GM19035 (cell line): ENCODE results near the gene UNC5A.
A peak's percentile ranks its signal among the peaks of the same experiment; 100 is the strongest.

Source experiments
- ATAC-seq: cut with Tn5 transposase; IDR thresholded peaks from one replicate; pipeline ENCODE4 v1.9.1; 2021; ENCODE audit not compliant: unreplicated experiment

UNC5A gene

DNA sequence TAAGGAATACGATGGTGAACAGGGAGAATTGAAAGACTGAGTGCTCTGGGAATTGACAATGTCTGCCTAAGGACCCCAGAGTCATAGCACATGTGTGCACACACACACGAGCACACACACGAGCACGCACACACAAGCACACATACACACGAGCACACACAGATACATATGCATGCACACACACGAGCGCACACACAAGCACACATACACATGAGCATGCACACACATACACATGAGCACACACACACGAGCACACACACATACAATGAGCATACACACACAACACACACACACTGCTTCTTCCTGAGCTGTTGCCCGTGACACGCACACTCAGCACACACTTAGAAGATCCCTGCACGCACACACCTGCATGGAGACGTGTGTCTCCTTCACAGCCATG lies 10.9 kb upstream of the UNC5A start:
- no peak for ATAC-seq

DNA sequence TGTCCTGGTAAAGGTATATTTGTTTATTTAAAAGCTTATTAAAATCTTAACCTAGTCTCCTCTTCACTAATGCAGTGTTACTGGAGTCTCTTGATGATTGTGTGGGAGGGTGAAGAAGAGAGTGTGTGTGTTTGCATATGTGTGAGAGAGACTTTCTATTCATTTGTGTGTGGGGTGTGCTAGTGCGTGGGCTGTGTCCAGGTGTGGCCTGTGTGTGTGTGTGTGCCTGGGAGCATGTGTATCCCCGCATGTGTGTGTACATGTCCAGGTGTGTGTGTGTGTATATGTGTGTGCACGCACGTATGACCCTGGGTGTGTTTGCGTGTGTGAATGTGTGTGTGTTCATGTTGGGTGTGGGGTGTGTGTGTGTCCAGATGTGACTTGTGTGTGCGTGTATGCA lies 10.3 kb upstream of the UNC5A start:
- no peak for ATAC-seq

DNA sequence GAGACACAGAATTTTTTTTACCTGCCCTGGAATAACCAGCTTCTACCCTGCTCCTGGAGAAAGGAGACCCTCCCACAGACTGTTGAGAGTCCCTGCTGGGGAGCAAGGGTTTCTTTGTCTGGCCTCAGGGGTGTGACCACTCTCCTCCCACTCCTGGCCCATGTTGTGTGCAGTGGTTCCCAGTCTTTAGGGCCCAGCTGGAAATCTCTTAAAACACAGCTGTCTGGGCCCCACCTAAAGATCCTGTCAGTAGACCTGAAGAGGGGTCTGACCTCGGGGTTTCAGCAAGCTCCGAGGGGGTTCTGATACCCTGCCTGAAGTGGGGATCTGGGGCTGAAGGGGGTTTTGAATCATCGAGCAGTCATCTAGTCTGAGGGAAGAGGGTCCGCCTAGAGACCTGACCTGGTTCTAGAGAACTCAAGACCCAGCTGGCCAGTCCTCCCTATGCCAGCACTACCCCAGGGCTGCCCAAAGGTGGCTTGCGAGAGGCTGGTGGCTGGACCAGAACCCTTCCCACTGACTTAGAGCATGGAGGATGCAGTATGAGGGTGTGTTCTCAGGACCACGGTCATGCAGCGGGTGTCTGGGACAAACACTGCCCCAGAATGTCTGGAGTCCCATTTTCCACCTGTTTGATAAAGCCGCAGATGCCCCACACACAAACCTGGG lies 8.1 kb upstream of the UNC5A start:
- ATAC-seq: no peak

DNA sequence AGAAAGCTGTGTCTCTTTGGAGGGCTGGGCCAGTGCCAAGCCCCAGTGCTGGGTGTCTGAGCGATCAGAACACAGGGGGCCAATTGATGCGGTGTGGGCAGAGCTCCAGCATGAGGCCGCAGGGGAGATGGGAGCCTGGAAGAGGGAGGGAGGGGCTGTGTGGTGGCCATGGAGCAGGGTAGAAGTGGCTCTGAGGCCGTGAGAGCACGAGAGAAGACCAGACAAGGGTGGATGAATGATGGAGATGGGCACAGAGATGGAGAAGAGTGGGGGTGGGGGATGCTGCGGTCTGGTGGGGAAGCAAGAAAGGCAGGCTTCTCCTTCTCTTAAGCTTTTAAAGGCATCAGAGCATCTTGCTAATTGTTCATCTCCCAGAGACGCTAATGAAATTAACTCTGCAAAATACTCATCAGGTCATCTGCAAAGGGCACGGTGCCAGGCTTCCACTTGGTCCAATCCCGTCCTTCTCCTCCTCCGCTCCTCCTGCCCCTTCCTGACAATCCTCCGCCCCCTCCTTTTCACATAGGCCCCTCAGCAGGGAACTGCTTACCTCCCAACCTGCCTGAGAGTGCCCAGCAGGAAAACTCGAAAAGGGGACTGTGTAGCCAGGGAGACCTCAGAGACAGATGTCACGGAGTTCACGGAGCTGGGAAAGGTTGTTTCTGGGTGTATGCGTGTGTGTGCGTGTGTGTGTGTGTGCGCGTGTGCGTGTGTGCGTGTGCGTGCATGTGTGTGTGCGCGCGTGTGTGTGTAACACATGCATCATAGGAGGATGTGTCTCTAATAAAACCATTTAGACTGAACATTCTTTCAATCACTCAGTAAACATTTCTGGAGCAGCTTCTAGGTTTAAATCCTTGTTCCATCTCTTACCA lies 7.1 kb upstream of the UNC5A start:
- no peak for ATAC-seq

DNA sequence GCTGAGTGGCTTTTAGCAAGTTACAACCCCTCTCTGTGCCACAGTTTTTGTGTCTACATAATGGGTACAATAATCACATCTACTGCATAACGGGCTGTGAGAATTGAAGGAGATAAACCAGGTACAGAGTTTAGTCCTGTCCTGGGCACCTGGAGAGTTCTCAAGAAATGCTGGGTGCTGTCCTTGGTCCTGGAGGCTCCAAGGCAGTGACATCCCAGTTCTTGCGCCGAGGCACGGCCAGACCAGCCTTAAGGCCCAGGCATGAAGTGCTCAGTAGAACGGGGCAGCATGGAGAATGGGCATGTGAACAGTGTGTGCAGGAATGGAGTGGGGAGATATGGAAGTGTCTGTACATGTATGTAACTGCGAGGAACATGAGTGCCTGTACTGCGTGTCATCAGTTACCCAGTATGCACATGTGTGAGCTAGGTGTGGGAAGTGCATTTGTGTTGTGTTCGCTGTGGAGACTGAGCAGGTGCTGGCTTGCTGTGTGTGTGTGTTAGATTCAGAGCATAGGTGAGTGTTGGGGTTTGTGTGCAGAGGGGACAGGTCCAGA lies 6.3 kb upstream of the UNC5A start:
- ATAC-seq: no peak

DNA sequence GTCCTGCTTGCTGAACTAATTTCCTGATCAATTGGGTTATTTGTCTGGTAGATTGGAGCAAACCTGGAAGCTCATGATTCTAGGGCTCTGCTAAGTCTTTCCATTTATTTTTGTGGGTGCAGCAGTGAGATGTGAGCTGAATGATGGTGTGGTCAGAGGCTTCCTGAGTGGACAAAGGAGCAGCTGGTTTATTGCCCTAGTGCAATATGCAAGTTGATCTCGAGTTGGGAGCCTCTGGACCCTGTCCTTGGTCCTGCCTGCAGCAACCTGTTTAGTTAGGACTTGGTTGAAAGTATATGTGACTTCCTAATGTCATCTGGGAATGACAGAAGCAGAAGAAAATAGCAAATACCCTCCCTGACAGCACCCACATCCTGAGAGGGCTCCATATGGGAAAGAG lies 4.2 kb upstream of the UNC5A start:
- ATAC-seq: no peak

DNA sequence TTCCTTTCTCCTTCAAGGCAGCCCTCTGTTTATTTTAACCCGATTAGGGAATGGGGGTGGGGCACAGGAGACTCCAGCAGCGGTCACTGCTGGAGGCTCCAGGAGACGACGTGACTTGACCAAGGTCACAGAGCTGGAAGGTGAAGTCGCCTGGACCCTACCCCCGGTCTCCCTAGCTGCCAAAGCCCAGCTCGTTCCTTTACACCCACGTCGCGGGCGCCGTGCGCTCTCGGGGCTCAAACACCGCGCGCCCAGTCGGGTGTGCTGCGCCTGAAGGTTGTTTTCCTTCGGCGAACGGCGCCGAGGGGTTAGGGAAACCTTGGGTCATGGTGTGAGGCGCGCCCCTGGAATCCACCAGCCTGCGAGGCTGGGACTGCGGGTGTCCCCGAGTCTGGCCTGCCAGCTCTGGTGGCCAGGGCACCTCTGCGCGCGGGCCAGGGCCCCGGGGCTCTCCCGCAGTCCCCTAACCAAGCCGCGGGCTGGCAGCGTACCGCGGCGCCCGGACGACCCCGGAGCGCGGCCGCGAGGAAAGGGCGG lies 747 bp upstream of the UNC5A start:
- ATAC-seq: no peak

DNA sequence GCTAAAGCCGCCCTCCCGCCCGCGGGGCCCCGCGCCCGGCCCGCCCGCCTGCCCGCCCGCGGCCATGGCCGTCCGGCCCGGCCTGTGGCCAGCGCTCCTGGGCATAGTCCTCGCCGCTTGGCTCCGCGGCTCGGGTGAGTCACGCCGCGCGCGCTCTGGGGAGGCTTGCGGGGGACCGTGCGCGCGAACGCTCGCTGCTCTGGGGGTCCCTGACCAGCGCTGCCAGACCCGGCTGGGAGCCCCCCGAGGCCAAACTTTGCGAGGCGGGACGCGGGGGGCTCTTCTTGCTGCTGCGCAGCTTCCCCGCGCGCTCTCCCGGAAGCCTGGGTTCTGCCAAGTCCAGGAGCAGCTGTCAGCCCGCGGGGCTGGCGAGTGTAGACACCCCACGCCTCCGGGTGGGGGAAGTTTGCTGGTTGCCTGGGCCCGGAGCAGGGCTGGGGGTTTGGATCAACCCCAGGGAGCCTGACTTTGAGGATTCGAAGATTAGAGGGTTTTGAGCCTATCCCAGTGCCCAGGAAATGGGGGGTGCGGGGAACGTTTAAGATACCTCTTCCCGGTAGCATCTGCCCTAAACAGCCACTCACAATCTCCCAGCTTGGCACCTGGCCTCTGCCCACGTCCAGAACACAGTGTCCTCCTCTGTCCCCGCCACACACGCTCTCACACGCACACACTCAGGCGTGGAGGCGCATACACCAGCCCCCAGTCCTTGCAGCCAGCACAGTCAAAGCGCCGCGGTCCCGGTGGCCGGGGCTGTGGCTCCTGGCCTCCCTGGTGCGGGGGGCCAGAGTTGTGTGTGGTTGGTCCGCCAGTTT lies 535 bp downstream of the UNC5A start:
- no peak for ATAC-seq

DNA sequence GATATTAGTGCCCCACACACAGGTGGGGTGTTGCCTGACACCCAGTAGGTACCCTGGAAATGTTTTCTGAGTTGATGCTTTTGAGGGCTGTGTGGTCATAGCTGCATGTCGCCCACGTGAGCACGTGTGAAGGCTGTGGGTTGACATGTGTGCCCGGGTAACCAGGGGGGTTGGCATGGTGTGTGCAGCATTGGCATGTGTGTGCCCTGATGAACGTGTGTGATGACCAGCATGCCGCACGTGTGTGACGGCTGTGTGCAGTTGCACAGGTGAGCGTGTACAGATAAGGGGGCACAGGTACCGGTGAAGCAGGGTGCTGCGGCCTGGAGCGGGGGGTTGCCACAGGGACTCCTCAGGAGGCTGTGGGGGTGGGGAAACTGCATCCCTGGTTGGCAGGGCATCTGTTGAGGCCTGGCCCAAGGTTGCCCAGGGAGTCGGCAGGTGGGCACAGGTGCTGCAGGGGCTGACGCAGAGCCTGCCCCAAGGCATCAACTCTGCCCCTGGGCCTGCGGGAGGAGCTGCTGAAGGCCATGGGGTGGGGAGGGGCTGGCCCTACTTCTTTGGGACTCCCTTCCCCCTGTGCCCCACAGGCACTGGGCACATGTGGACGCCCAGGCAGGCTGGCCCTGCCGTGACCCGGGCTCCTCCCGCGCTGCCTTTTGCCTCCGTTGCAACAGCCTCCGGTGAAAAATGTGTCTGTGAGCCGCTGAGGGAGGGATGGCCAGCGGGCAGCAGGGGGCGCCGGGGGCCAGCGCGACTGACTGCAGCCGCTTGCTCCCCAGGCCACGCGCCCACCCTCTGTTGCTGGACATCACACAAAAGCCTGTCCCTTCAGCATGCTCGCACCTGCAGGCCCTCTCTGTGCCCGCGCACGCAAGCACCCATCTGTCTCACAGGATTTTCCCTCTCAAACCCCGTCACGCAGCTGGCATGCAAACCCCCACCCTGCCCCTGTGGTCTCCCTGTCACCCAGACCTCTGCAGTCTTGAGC lies 2.2 kb downstream of the UNC5A start:
- ATAC-seq: no peak

DNA sequence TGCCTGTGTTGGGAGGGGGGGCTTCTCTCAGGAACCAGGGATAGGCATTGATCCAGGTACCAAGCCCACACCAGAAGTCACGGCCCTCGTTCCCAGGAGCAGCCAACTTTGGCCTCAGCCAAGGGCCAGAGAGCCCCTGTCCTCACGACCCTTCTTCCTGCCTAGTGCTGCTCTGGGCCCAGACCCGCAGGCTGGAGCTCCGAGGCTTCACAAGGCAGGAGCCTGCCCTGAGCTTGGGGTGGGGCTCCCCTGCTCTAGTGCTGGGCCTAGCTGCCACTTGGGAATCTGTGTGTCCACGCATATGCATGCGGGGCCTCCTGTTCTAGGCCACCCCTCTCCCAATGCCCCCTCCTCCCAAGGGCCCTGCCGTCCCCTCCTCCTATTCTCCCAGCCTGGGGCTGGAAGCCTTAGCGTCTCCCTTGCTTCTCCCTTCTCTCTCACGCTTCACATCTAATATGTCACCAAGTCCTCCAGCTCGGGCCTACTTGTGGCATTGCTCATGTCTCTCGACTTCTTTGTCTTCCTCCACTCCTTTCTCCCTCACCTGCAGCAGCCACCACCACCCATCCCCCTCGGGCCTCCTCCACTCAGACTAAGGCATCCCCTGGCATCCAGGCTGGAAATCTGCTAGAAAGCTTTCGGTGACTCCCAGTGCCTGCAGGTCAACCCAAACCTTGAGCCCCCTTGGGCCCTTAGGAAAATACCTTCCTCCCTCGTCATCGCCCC lies 3.4 kb downstream of the UNC5A start:
- ATAC-seq: no peak

DNA sequence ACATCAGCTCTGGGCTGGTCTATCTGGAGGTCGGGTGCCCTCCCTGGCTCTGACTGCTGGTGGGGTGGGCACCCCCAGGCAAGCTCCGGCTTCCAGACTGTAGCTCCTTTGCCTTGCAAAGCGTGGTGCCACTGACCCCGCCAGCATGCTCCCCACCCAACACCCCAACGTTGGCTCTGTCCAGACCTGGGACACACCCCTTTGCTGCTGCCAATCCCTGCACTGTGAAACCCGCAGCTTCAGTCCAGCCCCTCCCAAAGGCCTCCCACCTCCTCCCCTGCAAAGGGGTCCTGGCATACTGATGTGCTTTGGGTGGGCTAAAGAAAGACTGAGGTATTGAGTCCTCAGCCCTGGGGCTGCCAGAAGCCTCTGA lies 3.9 kb downstream of the UNC5A start:
- ATAC-seq: no peak

DNA sequence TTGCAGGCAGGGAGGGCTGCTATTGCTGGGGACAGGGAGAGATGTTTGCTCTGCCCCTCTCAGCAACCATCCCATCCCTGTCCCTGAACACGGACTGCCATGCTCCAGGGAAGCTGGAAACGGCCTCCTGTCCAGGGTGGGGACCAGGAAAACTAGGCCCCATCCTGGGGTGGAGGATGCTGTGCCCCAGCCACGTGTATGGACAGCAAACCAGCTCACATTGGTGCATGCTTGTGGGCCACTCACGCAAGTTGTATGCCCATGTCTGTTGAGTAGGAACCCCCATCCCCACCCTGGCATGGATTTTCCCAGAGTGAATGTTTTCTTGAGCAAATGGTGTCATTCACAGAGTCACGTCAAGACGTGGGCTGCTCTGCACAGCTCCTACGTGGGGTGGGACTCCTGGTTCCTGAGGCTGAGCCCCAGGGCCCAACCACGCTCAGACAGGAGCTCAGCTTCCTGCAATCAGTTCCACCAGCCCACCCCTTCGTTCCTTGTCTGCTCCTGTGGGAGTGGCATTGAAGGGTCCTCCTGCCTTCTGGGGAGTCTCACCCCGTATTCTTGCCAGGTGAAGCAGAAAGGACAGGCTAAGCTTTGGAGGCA lies 4.6 kb downstream of the UNC5A start:
- ATAC-seq: no peak

DNA sequence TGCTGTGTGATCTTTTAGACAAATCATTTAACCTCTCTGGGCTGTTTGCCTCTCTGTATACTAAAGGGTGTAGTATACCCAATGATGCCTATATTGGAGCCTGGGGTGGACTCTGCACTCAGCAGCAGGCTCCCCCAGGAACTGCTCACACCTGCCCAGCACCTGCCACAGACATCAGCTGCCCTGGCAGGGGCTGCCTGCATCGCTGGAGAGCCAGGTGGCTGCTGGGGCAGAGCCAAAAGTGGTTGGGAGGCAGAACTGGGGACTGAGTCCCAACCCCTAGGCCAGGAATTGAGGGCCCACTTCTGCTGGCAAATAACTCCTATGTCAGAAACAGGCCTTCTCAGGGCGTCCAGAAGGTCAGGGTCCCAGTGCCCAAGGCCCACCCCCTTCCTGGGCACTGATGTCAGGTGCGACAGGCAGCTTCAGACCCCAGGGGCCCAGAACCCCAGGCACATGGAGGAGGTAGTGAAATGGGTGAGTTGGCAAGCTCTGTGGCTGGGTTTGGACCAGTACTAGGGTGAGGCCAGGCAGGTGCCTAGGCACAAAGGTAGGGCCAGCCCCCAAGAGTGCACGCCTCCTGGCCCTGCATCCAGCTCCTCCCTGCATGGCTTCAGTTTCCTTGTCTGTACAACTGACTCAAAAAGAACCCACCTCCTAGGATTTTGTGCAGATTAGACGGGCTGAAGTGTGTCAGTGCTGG lies 5.8 kb downstream of the UNC5A start:
- no peak for ATAC-seq

DNA sequence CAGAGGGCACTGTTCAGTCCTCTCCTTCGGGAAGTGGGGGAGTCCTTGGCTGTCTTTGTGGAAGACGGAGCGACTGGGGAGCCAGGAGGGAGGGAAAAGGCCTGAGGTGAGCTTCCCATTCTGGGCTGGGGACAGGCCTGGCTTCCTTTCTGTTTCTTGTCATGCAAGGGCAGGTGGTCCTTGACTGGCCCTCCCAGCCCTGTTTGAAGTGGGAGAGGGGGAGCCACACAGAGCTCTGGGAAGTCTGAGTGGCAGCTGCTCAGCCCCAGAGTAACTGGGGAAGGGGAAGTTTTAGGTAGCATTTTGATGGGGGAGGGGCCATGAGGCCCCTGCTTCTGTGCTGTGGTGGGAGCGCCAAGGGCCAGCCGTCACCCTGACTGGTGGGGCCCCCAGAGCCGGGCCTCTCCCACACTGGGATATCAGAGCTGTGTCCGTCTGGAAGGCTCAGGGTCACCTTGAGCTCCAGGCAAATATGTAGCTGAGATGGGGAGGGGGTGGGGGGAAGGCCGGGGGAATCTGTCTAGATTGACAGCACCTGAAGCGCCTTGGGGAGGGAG lies 6.5 kb downstream of the UNC5A start:
- no peak for ATAC-seq

DNA sequence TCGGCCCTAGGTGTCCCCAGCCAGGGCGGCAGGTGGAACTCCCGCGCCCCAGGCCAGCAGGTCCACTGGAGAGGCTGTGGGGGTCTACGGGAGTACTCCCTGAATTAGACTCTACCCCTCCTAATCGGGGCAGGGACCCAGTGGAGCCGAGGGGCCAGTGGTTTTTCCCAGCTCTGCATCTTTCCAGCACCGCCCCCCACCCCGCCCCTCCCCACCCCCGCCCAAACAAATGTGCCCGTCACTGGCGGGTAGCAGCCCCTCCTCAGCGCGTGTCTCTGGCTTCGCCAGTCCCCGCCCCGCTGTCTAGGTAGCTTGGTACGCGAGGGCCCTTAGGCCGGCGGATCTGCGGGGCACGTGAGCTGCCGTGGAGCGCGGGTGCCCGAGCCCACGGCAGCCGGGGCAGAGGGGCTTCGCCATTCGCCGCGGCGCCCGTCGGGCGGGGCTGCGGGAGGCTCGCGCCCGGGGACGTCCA lies 7.0 kb downstream of the UNC5A start:
- no peak for ATAC-seq

DNA sequence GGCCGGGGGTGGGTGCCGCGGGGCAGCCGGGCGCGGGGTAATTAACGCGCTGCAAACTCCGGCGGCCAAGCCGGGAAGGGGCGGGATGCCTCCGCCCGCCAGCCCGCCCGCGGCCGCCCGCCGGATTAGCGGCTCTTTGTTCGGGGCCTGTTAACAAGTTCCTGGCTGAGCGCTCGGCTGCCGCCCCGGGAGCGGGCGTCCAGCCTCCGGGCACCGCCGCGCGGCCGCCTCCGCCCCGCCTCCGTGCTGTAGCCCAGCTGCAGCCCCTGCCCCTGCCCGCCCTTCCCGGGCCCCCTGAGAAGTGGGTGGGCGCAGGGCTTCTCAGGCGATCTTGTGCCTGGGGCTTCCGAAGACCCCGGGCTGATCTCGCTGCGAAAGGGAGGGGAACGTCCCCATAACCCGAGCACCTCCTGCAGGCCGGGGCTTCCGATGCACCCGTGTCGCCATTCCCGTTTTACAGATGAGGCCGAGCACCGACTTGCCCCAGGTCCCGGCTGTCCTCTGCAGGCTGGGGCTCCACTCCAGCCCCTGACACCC lies 7.5 kb downstream of the UNC5A start:
- ATAC-seq: no peak

DNA sequence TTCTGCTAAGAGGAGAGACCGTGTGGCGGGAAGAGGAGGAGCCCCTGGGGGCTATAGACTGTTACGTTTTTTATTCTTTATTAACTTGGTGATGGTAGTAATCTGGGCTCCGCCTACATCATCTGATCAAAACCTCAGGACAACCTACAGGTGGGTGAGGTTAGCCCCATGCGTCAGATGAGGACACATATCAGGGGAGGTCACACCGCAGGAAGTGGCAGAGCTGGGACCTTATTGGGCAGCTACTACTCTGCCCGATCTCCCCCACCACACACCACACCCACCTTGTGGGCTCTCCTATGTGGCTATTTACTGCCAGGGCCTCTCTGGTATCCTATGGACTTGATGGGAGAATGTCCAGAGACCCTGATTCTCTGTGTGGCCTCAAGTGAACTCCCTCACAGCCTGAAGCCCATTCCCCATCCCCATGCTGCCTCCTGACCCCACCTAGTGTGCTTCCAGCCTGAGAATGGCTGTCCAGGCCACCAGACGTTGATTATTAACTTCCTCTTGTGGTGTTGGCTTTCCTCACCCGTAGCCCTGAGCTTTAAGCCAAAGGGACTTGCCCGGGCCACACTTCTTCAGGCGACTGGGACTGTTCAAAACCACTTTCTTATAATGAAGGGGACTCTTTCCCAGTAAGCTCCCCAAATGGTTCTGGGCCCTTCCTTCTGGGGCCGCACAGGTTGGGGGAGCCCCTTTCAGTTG lies 8.2 kb downstream of the UNC5A start:
- ATAC-seq: peak; percentile 51
